Measurements from ENCODE around the gene KISS1R.
"Not testable (repeated sequence)": the region's sequence is repeated elsewhere in the genome, so short reads cannot be mapped to it uniquely, and the experiment has no call there.

Gene KISS1R

DNA sequence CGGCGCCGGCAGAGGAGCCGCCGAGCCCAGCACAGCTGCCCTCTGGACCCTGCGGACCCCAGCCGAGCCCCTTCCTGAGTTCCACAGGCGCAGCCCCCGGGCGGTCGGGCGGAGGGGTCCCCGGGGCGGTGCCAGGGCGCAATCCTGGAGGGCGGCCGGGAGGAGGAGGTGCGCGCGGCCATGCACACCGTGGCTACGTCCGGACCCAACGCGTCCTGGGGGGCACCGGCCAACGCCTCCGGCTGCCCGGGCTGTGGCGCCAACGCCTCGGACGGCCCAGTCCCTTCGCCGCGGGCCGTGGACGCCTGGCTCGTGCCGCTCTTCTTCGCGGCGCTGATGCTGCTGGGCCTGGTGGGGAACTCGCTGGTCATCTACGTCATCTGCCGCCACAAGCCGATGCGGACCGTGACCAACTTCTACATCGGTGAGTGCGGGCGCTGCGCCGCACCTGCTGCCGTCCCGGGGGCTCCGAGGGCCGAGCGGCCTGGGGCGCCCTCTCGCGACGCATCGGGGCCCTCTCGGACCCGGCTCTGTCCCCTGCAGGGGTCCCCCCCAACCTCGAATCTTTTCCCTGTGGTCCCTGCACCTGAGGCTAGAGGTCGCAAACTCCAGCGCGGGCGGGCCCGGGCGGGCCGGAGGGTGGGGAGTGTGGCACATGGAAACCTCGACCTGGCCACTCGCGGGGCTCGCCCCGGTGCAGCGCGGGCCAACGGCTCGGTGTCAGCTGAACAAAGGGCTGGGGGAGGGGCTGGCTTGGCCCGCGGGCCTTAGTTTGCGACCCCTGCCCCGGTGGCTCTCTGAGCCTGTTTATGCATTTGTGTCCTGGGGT, at the start of gene KISS1R:
KISS1R (plus strand) TSS at position 11 of the 829 bp plus-strand sequence; CDS start at position 181, 170 bp downstream.
- peak in 1 of 2 experiments; percentile 64 for DNase-seq

DNA sequence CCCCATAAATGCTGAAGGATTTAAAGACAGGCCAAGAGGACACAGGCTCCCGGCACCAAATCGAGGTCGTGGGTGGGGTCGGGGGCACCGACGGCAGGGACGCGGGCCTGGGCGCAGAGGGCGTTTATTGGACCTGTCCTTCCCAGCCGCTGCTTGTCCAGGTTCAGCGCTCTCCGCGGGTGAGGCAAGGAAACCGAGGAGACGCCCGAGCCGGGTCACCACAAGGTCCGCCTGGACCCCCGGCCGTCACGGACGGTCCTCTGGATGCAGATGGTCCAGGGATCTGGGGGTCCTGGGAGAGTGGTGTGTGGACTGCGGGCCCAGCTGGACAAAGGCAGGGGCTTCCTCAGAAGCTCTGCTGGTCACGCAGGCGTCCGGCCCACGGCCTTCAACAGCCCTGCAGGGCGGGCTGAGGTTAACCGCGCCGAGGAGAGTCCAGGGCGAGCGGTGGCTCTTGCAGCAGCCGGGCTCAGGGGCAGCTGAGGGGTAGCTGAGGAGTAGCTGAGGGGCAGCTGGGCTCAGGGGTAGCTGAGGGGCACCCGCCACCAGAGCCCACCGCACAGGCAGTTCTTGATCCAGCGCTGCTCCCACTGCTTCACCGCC, 49.2 kb upstream of the KISS1R start:
- DNase-seq, result no peak

DNA sequence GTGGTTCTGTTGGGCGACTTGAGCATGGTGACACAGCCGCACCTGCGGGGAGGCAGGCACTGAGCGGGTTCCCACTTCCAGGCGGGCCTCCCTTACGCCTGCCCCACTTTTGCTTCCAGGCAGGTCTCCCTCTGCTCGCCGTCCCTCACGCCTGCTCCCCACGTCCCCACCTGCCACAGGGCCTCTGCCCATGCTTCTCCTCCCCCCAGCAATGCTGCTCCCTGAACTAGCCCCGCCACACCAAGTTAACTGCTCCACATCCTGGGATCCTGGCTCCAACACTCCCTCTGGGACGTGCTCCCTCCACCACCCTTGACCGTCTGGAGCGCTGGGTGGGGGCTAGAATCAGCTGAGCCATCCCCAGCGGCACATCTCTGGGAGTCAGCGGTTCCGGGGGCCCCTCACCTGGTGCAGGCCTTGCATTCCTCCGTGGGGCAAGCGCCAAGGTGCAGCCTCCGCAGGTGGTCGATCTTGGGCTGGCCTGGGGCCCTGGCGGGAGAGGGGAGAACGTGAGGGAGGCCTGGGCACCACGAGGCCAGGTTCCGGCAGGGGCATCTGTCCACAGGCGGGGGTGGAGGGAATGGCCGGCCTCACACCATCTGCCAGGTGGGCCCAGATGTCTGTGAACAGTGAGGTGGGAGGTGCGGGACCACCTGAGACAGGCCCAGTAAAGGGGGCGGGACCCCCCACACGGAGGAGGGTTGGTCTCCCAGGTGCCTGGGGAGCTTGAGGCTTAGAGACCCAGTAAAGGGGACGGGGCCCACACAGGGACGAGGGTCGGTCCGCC, 48.5 kb upstream of the KISS1R start:
- no peak for DNase-seq

DNA sequence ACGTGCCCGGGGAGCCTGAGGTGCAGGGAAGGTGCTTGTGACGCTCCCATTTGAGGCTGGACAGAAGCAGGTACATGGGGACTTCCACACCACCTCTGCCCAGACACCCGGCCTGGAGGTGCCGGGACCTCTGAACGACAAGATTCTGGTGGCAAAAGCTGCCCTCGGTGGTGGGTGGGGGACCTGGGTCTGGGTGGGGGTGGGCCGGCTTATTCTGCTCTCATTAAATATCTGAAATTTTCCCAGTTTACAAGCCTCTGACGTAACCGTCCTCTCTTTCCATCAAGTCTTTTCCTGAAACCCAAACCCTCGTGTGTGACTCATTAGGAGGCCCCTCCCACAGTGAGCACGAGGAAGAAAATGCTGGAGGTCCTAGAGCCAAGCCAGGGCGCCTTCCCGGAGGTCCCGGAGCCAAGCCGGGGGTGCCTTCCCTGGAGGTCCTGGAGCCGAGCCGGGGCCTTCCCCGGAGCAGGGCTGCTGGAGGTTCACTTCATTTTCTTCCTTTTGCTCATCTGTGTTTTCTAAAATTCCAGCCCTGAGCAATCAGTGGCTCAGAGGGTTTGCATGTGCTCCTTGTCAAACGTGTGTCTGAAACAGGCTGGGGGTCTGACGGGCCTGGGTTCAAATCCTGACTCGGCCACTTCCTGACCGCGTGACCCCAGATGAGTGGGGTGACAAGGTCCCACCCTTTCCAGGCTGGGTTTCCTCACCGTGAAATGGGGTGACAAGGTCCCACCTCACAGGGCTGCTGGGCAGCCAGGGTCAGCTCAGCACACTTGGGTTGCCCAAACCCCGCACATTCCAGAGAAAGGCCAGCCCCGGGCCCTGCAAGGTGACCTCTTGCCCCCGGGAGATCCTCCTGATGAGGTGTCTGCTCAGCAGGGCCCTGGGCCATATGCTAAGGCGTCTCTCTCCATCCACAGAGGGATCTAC, 47.6 kb upstream of the KISS1R start:
- DNase-seq, result no peak

DNA sequence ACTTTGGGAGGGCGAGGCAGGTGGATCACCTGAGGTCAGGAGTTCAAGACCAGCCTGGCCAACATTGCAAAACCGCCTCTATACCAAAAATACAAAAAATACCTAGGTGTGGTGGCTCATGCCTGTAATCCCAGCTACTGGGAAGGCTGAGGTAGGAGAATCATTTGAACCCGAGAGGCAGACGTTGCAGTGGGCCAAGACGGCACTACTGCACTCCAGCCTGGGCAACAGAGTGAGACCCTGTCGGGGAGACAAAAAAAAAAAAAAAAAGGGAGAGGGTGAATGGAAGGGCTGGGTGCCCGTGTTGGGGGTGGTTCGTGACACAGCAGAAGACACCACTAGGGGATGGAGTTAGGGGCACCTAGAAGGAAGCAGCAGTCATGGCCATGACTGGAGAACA, 46.8 kb upstream of the KISS1R start:
- DNase-seq, result no peak

DNA sequence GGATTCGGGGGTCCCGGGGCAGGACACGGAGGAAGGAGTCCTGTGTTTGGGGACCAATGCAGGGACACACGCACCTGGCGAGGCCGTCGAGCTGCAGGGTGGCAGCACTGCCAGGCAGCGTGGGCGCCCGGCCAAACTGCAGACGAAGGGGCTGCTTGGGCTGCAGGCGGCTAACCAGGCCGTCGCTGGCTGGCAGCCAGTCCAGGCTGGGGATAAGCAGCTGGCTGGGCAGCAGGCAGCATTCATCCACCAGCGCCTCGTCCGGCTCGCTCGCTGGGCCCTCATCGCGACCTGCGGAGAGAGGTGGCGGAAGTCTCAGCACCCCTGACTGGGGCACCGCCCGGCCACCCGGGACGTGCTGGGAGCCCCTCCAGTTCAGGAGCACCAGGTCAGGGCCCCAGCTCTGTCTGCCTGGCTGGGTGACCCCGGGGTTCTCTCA, 46.2 kb upstream of the KISS1R start:
- no peak for DNase-seq

DNA sequence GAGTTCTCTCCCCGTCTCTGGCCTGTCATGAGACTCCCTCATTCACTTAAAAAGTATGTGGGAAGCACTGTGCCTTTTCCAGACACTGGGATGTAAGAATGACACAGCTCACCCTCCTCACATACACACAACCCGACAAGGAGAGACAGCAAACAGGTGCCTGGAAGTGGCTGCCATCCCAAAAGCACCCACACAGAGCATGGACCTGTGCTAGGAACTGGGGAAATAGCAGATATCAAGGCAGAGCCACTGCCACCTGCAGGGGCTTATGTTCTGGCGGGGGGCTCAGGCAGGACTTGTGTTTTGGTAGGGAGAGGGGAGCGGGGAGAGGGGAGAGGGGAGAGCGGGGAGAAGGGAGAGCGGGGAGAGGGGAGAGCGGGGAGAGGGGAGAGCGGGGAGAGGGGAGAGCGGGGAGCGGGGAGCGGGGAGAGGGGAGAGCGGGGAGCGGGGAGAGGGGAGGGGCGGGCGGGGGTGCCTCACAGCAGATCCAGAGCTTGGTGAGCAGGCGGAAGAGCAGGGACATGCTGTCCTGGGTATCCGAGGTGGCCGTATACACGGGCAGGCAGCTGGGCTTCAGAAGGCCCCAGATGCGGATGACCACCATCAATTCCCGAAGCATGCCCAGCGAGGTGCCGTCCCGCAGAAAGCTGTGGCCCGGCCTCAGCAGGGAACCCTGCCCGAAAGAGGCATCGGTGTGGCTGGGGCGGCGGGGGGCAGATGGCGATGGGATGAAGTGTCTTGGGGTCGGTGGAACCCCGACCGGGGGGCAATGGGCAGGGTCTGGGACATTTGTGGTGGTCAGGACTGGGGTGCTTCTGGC, 45.5 kb upstream of the KISS1R start:
- no peak for DNase-seq

DNA sequence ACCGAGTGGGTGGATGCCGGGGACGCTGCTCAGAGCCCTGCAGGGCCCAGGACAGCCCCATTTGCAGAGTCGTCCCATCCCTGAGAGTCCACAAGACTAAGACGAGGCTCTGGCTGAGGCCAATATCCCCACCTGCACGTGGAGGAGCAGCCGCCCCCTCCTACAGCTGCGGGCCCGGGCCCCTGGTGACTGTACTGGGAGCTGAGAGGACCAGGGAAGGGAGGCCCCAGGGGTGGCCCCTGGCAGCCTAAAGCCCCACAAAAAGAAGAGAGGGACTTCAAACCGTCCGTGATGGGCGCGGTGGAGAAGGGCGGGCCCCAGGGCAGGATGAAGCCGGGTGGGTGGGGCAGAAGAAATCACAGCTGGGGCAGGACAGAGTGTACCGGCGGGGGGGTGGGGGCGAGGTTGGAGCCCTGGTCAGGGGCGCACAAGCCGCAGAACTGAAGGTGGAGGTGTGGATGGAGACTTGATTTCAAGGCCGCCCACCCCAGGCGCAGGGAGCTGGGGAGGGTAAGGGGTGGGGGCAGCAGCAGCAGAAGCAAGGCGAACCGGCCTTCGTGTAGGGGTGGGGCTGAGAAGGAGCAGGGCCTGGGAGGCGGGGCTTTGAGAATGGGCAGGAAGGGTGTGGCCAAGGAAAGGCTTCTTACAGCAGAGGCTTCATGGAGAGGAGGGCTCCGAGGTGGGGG, 44.7 kb upstream of the KISS1R start:
- no peak for DNase-seq

DNA sequence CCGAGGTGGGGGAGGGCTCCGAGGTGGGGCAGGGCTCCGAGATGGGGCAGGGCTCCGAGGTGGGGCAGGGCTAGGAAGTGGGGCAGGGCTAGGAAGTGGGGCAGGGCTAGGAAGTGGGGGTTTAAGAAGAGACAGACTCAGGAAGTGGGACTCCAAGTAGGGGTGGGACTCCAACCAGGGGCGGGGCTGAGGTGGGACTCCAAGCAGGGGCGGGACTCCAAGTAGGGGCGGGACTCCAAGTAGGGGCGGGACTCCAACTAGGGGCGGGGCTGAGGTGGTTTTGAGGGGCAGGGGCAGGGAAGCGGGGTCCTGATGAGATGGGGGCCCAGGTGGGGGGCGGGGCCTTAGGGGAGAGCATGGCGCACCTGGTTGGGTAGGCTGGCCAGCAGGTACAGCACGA, 44.0 kb upstream of the KISS1R start:
- no peak for DNase-seq

DNA sequence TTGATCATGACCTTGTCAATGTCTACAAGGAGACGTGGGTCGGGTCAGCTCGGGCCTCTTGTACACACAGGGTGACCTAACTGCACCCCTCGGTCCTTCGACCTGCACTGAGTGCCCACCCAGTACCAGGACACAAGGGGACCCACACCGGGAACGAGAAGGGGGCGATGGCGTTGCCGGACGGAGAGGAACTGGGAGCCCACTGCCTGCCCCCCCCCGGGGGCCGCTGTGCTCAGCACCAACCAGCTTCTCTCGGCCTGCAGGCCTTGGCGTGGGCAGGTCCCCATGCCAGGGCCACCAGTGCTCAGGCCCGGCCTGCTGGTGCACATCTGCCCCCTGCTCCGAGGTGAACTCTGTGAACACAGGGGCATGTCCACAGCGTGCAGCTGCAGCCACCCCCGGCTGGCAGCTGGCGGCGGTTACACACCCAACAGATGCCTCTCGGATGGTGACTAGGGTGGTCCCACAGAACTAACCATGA, 43.5 kb upstream of the KISS1R start:
- DNase-seq, result no peak

DNA sequence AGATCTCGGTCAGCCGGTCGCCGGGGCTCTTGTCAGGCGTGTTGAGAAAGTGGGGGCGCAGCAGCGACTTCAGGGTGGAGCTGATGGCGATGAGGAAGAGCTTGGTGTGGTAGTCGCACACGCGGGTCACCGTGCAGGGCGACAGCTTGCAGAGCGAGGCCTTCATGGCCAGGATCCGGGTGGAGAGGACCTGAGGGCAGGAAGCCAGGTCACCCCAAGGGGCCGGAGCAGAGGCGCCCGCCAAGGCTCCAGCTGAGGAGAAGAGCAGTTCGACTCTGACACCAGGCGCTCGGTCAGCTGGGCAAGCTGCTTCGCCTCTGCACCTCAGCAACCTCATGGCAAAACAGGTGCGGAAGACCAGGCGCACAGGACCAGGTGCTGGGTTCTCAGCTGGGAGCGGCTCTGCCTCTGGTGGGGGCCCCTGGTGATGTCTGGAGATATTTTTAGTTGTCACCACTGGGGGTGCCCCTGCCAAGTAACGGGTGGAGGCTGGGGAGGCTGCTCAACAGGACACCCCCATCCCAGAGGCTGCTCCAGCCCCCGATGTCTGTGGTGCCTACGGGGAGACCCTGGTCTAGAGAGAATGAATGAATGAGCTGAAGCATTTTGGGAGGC, 41.8 kb upstream of the KISS1R start:
- no peak for DNase-seq

DNA sequence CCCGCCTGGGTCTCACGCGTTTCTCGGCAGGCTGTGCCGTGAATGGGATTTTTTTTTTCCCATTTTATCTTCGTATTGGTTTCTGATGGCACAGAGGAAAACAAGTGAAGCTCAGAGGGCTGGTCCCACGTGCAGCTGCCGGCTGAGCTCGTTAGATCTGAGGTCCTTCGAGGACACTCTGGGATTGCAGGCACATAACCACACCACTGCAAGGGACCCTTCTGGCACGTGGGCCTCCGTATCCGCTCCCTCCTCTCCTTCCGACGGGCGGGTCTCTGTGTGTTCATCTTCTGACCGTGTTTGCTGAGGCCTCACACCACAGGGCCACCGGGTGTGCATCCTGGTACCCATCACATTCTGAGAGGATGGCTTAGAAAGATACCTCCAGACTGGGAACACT, 41.0 kb upstream of the KISS1R start:
- DNase-seq, result no peak

DNA sequence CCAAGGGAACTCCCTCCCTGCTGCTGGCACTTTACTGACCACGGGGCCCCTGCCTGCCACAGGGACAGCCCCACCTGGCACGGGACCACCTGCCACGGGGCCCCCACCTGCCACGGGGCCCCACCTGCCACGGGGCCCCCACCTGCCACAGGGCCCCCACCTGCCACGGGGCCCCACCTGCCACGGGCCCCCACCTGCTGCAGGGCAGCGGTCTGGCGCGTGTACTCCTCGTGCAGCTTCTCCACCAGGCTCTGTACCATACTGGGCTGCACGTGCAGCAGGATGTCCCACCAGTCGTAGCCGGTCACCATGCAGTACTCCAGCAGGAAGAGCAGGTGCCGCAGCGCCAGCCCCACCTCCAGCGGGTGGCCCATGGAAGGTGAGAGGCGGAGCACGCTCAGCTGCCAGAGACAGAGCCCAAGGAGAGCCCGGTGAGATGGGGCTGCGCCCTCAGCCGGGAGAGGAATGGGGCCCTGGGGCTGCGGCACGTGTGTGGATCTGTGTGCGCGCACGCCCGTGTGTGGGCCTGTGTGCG, 40.3 kb upstream of the KISS1R start:
- no peak for DNase-seq

DNA sequence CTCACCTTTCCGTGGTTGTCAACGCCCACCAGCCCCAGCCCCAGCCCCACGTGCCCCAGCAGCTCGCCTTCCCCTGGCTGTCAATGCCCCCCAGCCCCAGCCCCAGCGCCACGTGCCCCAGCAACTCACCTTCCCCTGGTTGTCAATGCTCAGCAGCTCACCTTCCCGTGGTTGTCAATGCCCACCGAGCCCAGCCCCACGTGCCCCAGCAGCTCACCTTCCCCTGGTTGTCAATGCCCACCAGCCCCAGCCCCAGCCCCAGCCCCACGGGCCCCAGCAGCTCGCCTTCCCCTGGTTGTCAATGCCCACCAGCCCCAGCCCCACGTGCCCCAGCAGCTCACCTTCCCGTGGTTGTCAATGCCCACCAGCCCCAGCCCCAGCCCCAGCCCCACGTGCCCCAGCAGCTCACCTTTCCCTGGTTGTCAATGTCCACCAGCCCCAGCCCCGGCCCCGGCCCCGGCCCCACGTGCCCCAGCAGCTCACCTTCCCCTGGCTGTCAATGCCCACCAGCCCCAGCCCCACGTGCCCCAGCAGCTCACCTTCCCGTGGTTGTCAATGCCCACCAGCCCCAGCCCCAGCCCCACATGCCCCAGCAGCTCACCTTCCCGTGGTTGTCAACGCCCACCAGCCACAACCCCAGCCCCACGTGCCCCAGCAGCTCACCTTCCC, 39.0 kb upstream of the KISS1R start:
- not testable (repeated sequence) for DNase-seq

DNA sequence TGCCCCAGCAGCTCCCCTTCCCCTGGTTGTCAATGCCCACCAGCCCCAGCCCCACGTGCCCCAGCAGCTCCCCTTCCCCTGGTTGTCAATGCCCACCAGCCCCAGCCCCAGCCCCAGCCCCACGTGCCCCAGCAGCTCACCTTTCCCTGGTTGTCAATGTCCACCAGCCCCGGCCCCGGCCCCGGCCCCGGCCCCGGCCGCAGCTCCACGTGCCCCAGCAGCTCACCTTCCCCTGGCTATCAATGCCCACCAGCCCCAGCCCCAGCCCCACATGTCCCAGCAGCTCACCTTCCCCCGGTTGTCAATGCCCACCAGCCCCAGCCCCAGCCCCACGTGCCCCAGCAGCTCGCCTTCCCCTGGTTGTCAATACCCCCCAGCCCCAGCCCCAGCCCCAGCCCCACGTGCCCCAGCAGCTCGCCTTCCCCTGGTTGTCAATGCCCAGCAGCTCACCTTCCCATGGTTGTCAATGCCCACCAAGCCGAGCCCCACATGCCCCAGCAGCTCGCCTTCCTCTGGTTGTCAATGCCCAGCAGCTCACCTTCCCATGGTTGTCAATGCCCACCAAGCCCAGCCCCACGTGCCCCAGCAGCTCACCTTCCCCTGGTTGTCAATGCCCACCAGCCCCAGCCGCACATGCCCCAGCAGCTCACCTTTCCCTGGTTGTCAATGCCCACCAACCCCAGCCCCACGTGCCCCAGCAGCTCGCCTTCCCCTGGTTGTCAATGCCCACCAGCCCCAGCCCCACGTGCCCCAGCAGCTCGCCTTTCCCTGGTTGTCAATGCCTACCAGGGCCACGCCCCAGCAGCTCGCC, 38.2 kb upstream of the KISS1R start:
- not testable (repeated sequence) for DNase-seq

DNA sequence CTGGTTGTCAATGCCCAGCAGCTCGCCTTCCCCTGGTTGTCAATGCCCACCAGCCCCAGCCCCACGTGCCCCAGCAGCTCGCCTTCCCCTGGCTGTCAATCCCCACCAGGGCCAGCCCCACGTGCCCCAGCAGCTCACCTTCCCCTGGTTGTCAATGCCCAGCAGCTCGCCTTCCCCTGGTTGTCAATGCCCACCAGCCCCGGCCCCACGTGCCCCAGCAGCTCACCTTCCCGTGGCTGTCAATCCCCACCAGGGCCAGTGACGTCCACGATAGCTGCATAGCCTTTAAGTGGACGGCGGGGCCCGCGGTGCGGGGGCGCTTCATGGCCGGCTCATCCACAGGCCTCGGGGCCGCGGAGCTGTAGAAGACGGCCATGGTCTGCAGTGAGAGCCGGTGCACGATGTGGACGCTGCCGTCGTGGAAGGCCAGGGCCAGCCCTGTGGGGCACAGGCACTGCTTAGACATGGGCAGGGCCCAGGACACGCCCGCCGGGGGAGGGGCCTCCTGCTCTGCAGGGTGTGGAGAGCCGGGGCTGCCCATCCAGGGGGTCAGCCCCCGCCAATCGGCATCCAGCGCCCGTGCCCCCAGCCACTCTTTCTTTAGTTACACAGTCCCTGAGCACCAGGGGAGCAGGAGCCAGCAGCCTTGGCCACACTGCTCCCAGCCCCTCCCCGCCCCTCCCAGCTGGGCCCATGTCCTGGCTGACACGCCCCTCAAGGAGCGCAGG, 37.3 kb upstream of the KISS1R start:
- DNase-seq, result no peak

DNA sequence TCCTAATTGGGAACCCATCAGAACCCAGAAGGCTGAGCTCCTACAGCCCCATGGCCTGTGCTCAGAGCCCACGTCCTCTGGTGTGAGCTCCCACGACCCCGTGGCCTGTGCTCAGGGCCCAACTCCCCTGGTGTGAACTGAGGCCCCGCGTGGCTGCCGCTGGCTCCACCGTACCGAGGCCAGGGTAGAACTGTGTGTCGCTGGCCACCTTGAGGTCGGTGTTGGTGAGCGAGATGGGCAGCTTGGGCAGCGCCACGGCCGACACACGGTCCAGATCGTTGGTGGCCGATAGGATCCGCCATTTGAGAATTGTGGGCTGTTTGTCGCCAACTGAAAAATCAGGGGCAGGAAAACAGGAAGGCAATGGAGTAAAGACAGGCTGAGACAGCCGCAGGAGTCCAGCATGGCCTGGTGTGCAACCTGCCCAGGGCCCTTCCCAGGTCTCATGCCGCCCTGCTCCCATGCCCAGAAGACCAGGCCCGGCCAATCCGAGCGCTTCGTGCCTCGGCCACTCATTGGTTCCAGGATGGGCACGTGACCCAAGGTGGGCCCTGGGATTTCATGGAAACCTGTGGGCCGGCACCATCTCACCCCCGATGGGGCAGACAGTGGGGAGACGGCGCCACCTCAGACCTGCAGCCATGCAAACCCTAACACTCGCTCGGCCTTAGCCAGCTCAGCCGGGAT, 35.6 kb upstream of the KISS1R start:
- no peak for DNase-seq

All from NCI-H1930 (cell line).